HG03432 (cell line): ENCODE results near the gene C2CD3.

ENCODE experiments used
- ATAC-seq: cut with Tn5 transposase; IDR thresholded peaks from one replicate; pipeline ENCODE4 v1.9.1; 2021; ENCODE audit warnings: mild to moderate bottlenecking, moderate library complexity; ENCODE audit not compliant: unreplicated experiment

Gene C2CD3

GRCh38 chr11:73983741-73984538, 186.9 kb downstream of the C2CD3 start:
- no peak for ATAC-seq

DNA sequence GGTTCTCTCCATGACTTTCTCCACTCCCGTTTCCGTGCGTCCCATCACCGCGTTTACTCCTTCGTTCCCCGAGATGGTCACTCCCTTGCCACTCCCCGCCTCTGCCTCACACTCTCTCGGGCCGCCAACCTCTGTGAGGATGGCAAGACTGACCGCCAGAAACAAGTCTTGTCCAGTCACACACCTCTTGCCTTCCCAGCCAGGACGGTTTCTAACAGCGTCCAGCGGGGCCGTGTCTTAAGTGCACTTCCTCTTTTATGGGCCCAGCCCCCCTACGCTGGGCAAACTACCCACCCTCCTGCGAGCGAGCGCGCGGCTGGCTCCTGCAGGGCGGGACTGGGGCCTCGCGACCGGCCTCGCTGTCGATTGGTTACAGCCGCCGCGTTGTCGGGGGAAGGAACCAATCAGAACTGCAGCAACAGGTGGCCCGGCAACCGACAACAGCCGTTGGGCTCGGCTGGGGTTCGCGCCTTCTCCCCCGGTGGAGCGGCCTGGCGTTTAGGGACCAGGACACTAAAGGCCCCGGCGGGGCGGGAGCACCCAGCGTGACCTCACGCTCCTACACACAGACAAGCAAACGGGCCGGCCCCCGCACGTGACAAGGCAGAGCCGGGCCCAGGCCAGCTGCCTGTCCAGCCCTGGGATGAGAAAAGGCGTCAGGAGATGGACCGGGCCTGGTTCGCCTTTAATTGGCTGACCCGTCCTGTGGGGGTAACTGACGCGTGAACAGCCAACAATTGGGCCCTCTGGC, 187.6 kb downstream of the C2CD3 start:
- peak; percentile 81 for ATAC-seq

- peak; percentile 62 for ATAC-seq
Observed at GRCh38 chr11:73982595-73982989, 188.2 kb downstream of the C2CD3 start, which contains the start of gene UCP2. TSS of gene UCP2 (minus strand) at chr11:73982843. CDS start at chr11:73978378, 4,465 bp downstream.

DNA sequence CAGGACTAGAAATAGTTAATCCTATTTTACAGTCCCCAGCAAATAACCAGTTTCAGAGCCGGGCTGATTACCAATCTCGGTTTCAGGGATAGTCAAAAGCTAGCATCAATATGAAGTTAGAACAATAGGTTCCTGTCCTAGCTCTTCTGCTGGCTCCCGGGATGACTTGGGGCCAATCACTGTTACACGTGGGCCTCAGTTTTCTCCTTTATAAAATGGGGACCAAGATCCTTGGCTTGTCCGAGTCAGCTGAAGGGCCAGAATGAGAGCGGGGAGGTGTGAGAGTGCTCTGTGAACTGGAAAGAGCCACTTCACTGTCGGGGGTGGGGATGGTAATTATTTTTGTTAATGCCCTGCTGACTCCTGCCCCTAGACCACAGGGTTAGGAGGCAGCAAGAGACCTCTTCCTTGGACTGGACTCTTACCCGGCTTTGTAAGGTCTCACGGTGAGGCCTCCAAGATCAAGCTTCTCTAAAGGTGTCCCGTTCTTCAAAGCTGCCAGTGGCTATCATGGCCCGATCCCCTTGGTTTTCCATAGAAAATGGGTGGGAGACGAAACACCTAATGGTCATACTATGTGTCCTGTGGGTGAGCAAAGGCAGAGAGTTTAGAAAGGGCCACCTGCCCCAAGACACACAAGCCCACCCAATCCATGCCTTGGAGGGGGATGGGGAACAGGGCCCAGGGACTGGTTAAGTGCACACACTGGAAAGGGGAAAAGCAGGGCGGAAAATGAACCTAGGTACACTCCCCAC, 189.6 kb downstream of the C2CD3 start:
- no peak for ATAC-seq

DNA sequence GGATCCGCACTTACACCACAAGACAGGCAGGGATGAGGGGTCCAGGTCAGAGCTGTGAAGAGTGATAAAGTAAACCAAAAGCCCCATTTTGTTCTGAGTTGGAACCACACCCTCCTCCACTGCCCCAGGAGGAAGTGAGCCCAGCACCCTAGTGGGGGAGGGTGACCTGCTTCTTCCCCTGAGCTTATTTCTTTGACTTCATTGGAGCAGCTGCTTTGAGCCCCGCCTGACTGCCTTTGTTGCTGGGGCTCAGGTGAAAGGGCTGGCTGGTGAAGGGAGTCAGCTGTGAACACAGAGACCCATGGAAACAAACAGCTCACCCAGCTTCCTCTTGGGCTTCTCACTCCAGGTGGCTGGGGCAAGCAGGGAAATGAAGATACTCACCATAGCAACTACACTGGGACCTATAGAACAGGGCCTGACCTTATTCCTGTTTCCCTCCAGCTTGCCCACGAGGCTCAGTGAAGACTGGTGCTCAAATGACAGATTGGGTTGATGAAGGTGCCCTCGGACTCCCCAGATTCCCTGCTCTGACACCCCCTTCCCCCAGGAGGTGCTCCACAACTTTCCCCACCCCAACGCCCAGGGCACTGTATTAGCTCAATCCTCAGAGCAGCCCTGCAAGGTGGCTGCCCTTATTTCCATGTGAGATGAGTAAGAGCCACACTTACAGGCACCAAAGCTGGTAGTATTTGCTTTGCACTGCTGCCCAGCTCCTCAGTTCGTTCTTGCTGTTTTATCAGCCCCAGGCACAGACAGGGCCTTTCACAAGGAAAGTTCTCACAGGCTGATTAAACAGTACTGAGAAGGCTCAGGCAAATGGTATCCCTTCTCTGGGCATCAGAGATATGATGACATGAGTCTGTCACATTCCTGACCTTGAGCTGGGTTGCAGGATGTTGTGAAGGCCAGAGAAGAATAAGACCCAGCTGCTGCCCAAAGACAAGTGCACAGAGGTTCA, 190.5 kb downstream of the C2CD3 start:
- ATAC-seq, result peak; percentile 47

DNA sequence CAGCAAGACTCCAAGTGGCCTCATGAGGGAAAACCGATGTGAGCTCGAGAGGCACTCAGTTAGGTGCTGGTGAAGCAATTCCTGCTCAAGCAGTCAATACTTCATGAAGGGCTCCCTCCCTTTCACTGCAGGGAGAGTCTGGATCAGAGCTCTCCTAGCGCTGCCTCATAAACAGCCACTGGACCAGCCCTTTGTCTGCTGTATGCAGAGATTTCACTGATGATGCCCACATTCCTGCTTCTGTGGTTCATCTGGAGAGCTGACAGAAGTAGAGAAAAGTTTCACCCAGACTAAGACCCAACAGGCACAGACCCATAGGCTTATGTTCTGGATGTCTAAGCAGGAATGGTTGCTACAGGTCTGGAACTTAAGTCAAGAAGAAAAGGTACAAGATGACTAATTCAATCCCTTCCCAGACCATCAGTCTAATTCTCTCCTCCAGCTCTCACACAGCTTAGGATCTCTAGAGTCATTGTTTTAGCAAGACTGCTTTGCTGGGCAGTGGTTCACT, 192.2 kb downstream of the C2CD3 start:
- no peak for ATAC-seq

- ATAC-seq, result no peak
Observed at GRCh38 chr11:73977856-73978519, 192.8 kb downstream of the C2CD3 start.

DNA sequence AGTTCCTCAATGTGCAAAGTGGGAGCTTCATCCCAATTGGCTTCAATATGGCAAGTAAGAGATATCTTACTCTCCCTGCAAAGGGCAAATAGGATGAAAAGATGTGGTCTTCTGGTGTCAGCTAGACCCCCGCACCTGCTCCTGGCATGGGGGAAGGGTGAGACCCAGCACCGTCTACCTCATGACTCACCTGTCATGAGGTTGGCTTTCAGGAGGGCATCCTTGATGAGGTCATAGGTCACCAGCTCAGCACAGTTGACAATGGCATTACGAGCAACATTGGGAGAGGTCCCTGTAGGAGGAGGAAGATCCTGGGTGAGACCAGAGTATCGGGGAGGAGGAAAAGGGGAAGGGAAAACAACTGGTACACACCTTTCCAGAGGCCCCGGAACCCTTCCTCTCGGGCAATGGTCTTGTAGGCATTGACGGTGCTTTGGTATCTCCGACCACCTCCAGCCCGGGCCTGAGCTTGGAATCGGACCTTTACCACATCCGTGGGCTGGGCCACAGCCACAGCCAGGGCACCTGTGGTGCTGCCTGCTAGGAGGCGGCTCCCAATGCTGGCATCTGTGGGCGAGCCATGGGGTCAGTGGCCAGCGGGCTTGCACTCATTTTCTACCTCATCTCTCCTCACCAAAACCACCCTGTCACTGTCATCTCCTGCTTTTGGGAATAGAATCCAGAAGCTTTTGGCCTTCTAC, 194.2 kb downstream of the C2CD3 start:
- ATAC-seq, result no peak

DNA sequence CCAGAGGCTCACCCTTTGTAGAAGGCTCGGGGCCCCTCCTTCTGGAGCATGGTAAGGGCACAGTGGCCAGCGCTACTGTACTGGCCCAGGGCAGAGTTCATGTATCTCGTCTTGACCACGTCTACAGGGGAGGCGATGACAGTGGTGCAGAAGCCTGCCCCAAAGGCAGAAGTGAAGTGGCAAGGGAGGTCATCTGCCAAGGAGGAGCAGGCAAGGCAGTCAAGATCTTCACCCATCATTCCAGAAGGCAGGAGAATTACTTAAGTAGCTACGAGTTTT, 195.4 kb downstream of the C2CD3 start:
- no peak for ATAC-seq

DNA sequence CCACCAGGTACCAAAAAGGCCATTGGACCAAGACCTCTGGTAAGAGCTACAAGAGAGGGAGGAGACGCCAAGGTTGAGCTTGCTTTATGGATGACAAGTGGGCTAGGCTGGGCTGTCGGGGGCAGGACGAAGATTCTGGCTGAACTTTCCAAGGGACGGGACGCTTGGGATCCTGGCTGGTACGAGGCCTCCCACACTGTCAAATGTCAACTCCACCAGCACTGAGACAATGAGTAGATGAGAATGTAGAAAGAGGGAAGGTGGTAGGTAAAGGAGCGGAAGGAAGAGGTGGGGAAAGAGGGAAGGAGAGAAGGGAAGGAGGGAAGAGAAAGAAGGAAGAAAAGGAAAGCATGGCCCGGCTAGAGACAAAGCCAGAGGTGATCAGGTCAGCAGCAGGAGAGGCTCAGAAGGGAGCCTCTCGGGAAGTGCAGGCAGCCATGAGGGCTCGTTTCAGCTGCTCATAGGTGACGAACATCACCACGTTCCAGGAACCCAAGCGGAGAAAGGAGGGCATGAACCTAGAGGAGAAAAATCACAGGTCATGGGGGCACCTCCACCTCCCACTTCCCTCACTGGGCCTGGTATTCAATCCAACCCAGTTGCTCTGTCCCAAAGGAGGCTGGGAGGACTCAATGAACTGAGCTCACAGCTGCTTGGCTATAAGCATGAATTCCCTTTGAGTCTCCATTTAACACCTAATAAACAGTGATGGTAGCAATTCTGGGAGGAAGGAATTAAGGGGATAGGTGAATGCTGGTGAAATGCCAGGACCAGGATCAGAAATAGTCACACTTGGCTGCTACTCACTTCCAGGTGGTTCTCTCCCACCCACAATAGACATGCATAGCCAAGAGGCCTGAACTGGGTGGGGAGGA, 196.0 kb downstream of the C2CD3 start:
- ATAC-seq, result no peak

DNA sequence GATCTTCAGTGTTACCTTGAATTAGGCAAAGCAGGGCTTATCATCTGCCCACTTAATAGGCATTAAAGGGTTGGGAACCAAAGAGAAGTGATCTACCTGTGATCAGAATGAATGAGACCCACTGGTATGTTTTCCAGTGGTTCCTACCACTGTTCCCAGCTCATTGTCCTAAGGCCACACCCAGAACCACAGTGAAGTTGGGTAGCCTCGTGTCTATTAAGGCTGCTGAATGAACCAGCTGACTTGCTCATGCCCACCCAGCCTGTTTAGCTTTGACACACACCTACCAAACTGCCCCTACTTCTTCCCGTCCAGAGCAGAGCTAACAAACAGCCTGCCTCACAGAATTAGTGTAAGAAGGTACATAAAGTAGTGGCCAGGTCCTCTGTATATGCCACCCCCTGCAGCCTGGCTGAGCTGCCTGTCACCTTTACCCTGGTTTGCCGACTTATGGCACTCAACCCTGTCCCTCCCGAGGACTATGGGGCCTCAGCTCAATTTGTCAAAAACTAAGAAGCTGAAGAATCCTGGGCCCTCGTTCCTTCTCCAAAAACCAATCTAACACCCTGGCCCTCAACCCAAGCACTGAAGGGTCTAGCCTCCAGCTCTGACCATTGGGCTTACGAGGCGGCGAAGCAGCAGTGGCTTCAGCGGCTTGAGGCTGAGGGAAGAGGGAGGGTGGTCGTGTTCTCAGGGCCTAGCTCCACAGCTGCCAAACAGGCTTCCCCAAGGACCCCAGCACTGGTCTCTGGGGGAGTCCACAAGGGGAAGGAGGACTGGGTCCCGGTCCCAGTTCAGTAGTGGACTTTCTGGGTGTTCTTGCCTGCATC, 198.0 kb downstream of the C2CD3 start:
- ATAC-seq, result no peak

DNA sequence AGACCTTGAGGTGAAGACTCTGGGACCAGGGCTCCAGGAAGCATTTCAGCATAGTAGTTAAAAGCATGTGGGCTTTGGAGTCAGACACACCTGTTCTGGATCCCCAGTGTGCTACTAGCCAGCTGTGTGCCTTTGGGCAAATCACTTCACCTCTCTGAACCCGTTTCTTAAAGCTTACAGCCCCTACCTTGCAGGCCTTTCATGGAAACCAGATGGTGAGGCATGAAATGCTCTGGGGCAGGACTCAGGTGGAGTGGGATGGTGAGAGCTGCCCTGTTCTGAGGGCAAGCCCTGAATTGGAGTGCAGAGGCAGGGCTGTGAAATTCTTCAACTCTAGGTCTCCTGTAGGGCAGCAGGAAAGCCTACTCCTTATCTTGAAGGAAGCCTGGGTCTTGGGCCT, 198.6 kb downstream of the C2CD3 start:
- ATAC-seq, result no peak

DNA sequence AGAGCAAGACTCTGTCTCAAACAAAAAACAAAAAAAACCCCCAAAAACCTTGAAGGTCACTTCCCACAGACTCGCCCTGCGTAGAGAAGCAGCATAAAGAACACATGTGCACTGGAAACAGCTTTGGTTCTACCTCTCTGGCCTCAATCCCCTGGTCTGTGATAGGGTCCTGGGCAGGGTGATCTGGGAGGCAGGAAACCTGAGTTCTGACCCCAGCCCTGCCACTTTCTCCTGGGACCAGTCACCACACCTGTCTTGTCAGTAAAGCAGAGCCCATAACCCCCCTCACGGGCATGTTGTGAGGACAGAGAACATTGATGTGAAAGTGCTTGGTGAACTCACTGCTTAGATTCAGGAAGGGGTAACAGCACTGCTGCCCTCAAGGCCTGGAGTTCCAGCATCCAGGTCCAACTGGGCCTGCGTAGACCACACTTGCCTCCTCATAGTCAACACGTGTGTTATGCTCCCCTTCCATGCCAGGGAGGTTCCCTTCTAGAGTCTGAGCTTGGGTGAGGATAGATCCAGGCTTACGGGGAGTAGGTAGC, 199.6 kb downstream of the C2CD3 start:
- no peak for ATAC-seq

DNA sequence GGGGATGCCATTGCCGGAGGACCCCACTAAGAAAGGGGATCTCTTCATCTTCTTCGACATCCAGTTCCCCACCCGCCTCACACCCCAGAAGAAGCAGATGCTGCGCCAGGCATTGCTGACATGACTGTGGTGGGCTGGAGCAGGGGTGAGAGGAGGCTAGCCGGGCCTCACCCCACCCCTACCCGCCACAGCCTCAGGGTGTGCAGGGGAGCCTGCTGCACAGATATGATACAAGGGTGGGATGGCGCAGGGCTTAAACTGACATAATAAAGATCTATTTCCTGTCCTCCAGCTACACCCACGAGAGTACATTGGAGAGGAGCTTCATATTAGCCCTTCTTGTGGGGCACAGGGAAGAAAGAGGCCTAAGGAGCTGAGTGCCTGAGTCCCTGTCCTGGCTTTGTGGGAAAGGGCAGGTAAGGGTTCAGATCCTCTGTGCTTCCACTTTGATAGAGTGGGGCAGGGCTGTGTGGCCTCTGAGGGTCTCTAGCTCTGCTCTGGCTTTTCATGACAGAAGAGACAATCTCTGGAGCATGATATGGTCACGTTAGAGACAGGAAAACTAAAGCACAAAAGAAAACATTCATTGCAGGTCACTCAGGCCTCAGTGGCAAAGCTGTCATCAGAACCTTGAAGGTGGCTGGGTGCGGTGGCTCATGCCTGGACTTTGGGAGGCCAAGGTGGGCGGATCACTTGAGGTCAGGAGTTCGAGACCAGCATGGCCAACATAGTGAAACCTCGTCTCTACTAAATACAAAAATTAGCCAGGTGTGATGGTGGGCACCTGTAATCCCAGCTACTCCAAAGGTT, 200.6 kb downstream of the C2CD3 start:
- ATAC-seq, result no peak

DNA sequence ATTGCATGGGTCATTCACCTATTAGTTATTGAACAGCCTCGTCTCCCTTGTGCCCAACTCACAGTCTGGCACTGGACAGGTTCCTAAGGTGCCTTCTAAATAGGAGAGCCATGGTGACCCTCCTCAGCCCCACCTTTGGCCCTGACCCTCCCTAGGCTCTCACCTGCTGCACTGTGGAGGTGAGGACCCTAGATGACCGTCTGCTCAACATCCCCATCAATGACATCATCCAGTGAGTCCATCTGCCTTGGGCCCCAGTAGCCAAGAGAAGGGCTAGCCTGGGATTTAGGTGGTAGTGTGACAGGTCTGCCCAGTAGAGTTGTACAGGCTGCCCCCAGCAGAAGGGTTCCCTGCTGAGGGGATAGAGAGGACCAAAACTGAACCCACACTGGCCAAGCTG, 201.7 kb downstream of the C2CD3 start:
- no peak for ATAC-seq

GRCh38 chr11:73968356-73968966, 202.3 kb downstream of the C2CD3 start:
- ATAC-seq, result no peak
